Bronchial epithelial cell (primary cell): ENCODE data around the gene TECPR2. TPM values are rescaled to one million over a fixed set of nuclear protein-coding genes. Genes with fewer than 3 reads are reported as not detected.

Experiments used
- DNase-seq: peaks from one replicate; pipeline ENCODE4 v3.0.0-alpha.2; 2010; ENCODE audit warnings: low read depth
- FAIRE-seq: peaks from 2 replicates; lab custom pipeline; 2011; peaks lifted over from hg19 to GRCh38; lab: Jason Lieb, UNC
- H3K27me3 ChIP-seq: 2 replicates; pipeline ENCODE4 v1.5.1; 2011; ENCODE audit warnings: low read length; ENCODE audit not compliant: control insufficient read depth, insufficient read depth
- H3K36me3 ChIP-seq: 2 replicates; pipeline ENCODE4 v1.5.1; 2011; ENCODE audit warnings: low read length; ENCODE audit not compliant: control insufficient read depth, insufficient read depth
- H3K4me3 ChIP-seq: 2 replicates; pipeline ENCODE4 v1.5.1; 2011; ENCODE audit warnings: mild to moderate bottlenecking, low read depth, low read length, control low read depth
- CTCF ChIP-seq: IDR thresholded peaks from 2 replicates; pipeline ENCODE4 v1.5.1; 2011; ENCODE audit warnings: mild to moderate bottlenecking, moderate library complexity, low read length, control low read depth, inconsistent platforms; ENCODE audit not compliant: insufficient read depth, severe bottlenecking
- total RNA-seq: library from RNA; depleted of rRNA; stranded (reverse); fragments of >200 nt; gene quantifications from 2 replicates; pipeline ENCODE4 v1.2.1, GENCODE V29; 2014

The TECPR2 gene
- total RNA-seq, 1 donor from 2014 or later = 4.7 TPM

GRCh38 chr14:102403028-102403427 lies 40.3 kb downstream of the TECPR2 start:
- no peak for TF ChIP-seq CTCF
- FAIRE-seq (no peak), DNase-seq (no peak)
- Histone ChIP-seq H3K36me3 (no peaks in the 10 kb centered on the region), H3K27me3 (no peaks in the 10 kb centered on the region), H3K4me3 (no peak overlapping the region)

GRCh38 chr14:102407258-102407657 lies 44.5 kb downstream of the TECPR2 start:
- no peak for FAIRE-seq
- Histone ChIP-seq H3K27me3 (no peaks in the 10 kb centered on the region), H3K4me3 (no peak overlapping the region), H3K36me3 (no peaks in the 10 kb centered on the region)
- no peak for TF ChIP-seq CTCF
- DNase-seq = no peak

- no peak for TF ChIP-seq CTCF
- FAIRE-seq (no peak), DNase-seq (no peak)
- H3K36me3 ChIP-seq = no peaks in the 10 kb centered on the region
- no peak overlapping the region for H3K4me3 ChIP-seq
- H3K27me3 ChIP-seq = no peaks in the 10 kb centered on the region
These were observed 46.0 kb downstream of the TECPR2 start for GRCh38 chr14:102408724-102409123.

- TF ChIP-seq CTCF = no peak
These were observed 52.9 kb downstream of the TECPR2 start for GRCh38 chr14:102415671-102416070.

GRCh38 chr14:102417001-102417431 lies 54.3 kb downstream of the TECPR2 start:
- no peak for TF ChIP-seq CTCF
- no peak for DNase-seq
- no peak for FAIRE-seq
- no peaks in the 10 kb centered on the region for H3K27me3 ChIP-seq
- H3K4me3 ChIP-seq = no peak overlapping the region
- peaks cover 4% of the 10 kb centered on the region for H3K36me3 ChIP-seq

More at GRCh38 chr14:102415671-102416070, 52.9 kb downstream of the TECPR2 start:
- H3K36me3 ChIP-seq = peaks cover 3% of the 10 kb centered on the region
- no peaks in the 10 kb centered on the region for H3K27me3 ChIP-seq
- FAIRE-seq (peak; percentile 83), DNase-seq (no peak)
- H3K4me3 ChIP-seq = no peak overlapping the region

GRCh38 chr14:102417646-102418045 lies 54.9 kb downstream of the TECPR2 start:
- no peak for TF ChIP-seq CTCF
- no peaks in the 10 kb centered on the region for H3K27me3 ChIP-seq
- DNase-seq = no peak
- no peak for FAIRE-seq
- H3K36me3 ChIP-seq = peaks cover 5% of the 10 kb centered on the region
- no peak overlapping the region for H3K4me3 ChIP-seq
